Mesendoderm (in vitro differentiated cells): ENCODE data around the gene BCL2.

Experiments used
- DNase-seq: peaks from one replicate; pipeline ENCODE4 v3.0.0; 2013
- H2AK5ac ChIP-seq: 2 replicates; pipeline ENCODE4 v1.6.1; 2013; ENCODE audit warnings: low read length, inconsistent platforms
- H2BK120ac ChIP-seq: 2 replicates; pipeline ENCODE4 v1.6.1; 2013; ENCODE audit warnings: low read depth, mild to moderate bottlenecking, low read length, moderate library complexity, mixed read lengths
- H2BK15ac ChIP-seq: replicated peaks from 2 replicates; pipeline ENCODE4 v1.6.1; 2013; ENCODE audit warnings: low read depth, mild to moderate bottlenecking, moderate library complexity
- H2BK5ac ChIP-seq: 2 replicates; pipeline ENCODE4 v1.6.1; 2013; ENCODE audit warnings: low read length, inconsistent platforms
- H3K18ac ChIP-seq: 2 replicates; pipeline ENCODE4 v1.6.1; 2013; ENCODE audit warnings: mild to moderate bottlenecking, low read length, mixed read lengths
- H3K23ac ChIP-seq: one replicate; pipeline ENCODE4 v1.6.1; 2013; ENCODE audit warnings: low read length
- H3K27ac ChIP-seq: 2 replicates; pipeline ENCODE4 v1.5.1; 2013; ENCODE audit warnings: low read depth, mild to moderate bottlenecking, inconsistent platforms, low read length, moderate library complexity
- H3K27me3 ChIP-seq: 2 replicates; pipeline ENCODE4 v1.6.1; 2013; ENCODE audit warnings: low read length, control low read depth, mild to moderate bottlenecking, inconsistent platforms; ENCODE audit not compliant: insufficient read depth, poor library complexity
- H3K36me3 ChIP-seq: 2 replicates; pipeline ENCODE4 v1.6.1; 2013; ENCODE audit warnings: low read length, inconsistent platforms; ENCODE audit not compliant: control insufficient read depth, insufficient read depth
- H3K4ac ChIP-seq: one replicate; pipeline ENCODE4 v1.6.1; 2013; ENCODE audit warnings: low read depth, mild to moderate bottlenecking, low read length, moderate library complexity
- H3K4me1 ChIP-seq: 2 replicates; pipeline ENCODE4 v1.6.1; 2013; ENCODE audit warnings: low read depth, low read length, inconsistent platforms; ENCODE audit not compliant: control insufficient read depth
- H3K4me2 ChIP-seq: 2 replicates; pipeline ENCODE4 v1.6.1; 2013; ENCODE audit warnings: low read length
- H3K4me3 ChIP-seq: 2 replicates; pipeline ENCODE4 v1.5.1; 2013; ENCODE audit warnings: mild to moderate bottlenecking, low read length
- H3K56ac ChIP-seq: one replicate; pipeline ENCODE4 v1.6.1; 2013; ENCODE audit warnings: low read length
- H3K79me1 ChIP-seq: 2 replicates; pipeline ENCODE4 v1.6.1; 2013; ENCODE audit warnings: low read length, inconsistent platforms
- H3K79me2 ChIP-seq: 2 replicates; pipeline ENCODE4 v1.6.1; 2013; ENCODE audit warnings: mild to moderate bottlenecking, low read length; ENCODE audit not compliant: control insufficient read depth, insufficient read depth
- H3K9ac ChIP-seq: 2 replicates; pipeline ENCODE4 v1.6.1; 2013; ENCODE audit warnings: low read length, inconsistent platforms
- H4K5ac ChIP-seq: one replicate; pipeline ENCODE4 v1.6.1; 2013; ENCODE audit warnings: low read length
- H4K8ac ChIP-seq: one replicate; pipeline ENCODE4 v1.6.1; 2013; ENCODE audit warnings: low read depth, mild to moderate bottlenecking, control low read depth, low read length, moderate library complexity
- WGBS: extraction: QIAGEN DNeasy Blood & Tissue Kit; methylation state at CpG from one replicate; pipeline ENCODE4 v1.1.7; 2013; ENCODE audit warnings: low lambda C conversion rate, missing lambda C conversion rate; ENCODE audit not compliant: insufficient coverage; ENCODE audit errors: extremely low coverage; 5-methylcytosine and 5-hydroxymethylcytosine counted together

Gene BCL2

GRCh38 chr18:63290821-63291200, 28.8 kb downstream of the BCL2 start:
- no peak overlapping the region for H3K4me3 ChIP-seq
- H3K4ac ChIP-seq, result no peak overlapping the region
- H3K27ac ChIP-seq, result peak overlapping the region; percentile 52
- no peaks in the 10 kb centered on the region for H3K27me3 ChIP-seq
- H2BK5ac ChIP-seq, result no peak overlapping the region
- no peak overlapping the region for H3K9ac ChIP-seq
- H3K18ac ChIP-seq, result no peak overlapping the region
- H4K5ac ChIP-seq, result no peak overlapping the region
- no CpG with 5 or more reads among the region's 7 CpGs for WGBS
- peaks cover 3% of the 10 kb centered on the region for H3K4me1 ChIP-seq
- H2BK15ac ChIP-seq, result no peak overlapping the region
- H3K79me1 ChIP-seq, result no peaks in the 10 kb centered on the region
- H3K79me2 ChIP-seq, result no peaks in the 10 kb centered on the region
- H3K36me3 ChIP-seq, result no peaks in the 10 kb centered on the region
- no peak overlapping the region for H3K56ac ChIP-seq
- DNase-seq, result peak; percentile 73
- H3K23ac ChIP-seq, result no peak overlapping the region
- no peak overlapping the region for H3K4me2 ChIP-seq
- H4K8ac ChIP-seq, result no peak overlapping the region
- no peak overlapping the region for H2BK120ac ChIP-seq
- H2AK5ac ChIP-seq, result no peak overlapping the region

- peak overlapping the region; percentile 52 for H3K27ac ChIP-seq
- no peak overlapping the region for H2BK120ac ChIP-seq
- H3K9ac ChIP-seq, result no peak overlapping the region
- H3K79me2 ChIP-seq, result no peaks in the 10 kb centered on the region
- H2BK5ac ChIP-seq, result no peak overlapping the region
- H3K4me2 ChIP-seq, result no peak overlapping the region
- H3K56ac ChIP-seq, result no peak overlapping the region
- H3K36me3 ChIP-seq, result no peaks in the 10 kb centered on the region
- no peak overlapping the region for H3K4ac ChIP-seq
- H2BK15ac ChIP-seq, result no peak overlapping the region
- no peaks in the 10 kb centered on the region for H3K27me3 ChIP-seq
- 100% methylated on average over 1 of the region's 6 CpGs for WGBS
- no peak overlapping the region for H4K5ac ChIP-seq
- H4K8ac ChIP-seq, result no peak overlapping the region
- peak; percentile 86 for DNase-seq
- no peak overlapping the region for H3K4me3 ChIP-seq
- H2AK5ac ChIP-seq, result no peak overlapping the region
- no peaks in the 10 kb centered on the region for H3K79me1 ChIP-seq
- peaks cover 3% of the 10 kb centered on the region for H3K4me1 ChIP-seq
- H3K23ac ChIP-seq, result no peak overlapping the region
- no peak overlapping the region for H3K18ac ChIP-seq
Measured at GRCh38 chr18:63290166-63290820, 29.3 kb downstream of the BCL2 start.

GRCh38 chr18:63288311-63288710, 31.3 kb downstream of the BCL2 start:
- Histone ChIP-seq H3K27me3 (no peaks in the 10 kb centered on the region), H3K79me1 (no peaks in the 10 kb centered on the region), H2AK5ac (no peak overlapping the region), H2BK120ac (no peak overlapping the region), H4K8ac (no peak overlapping the region), H3K36me3 (no peaks in the 10 kb centered on the region), H3K4me1 (peaks cover 3% of the 10 kb centered on the region), H2BK15ac (no peak overlapping the region), H3K23ac (no peak overlapping the region), H3K4ac (no peak overlapping the region), H3K4me3 (no peak overlapping the region), H3K9ac (no peak overlapping the region), H3K79me2 (no peaks in the 10 kb centered on the region), H3K4me2 (no peak overlapping the region), H3K27ac (no peak overlapping the region), H4K5ac (no peak overlapping the region), H2BK5ac (no peak overlapping the region), H3K18ac (no peak overlapping the region), H3K56ac (no peak overlapping the region)
- no peak for DNase-seq
- WGBS, result no CpG with 5 or more reads among the region's 2 CpGs

GRCh38 chr18:63287691-63288220, 31.8 kb downstream of the BCL2 start:
- Histone ChIP-seq H3K27me3 (no peaks in the 10 kb centered on the region), H3K9ac (no peak overlapping the region), H2BK120ac (no peak overlapping the region), H2AK5ac (no peak overlapping the region), H3K36me3 (no peaks in the 10 kb centered on the region), H4K5ac (no peak overlapping the region), H3K4me1 (peaks cover 3% of the 10 kb centered on the region), H3K4me2 (no peak overlapping the region), H3K27ac (no peak overlapping the region), H3K79me1 (no peaks in the 10 kb centered on the region), H4K8ac (no peak overlapping the region), H3K79me2 (no peaks in the 10 kb centered on the region), H3K56ac (no peak overlapping the region), H3K4me3 (no peak overlapping the region), H2BK5ac (no peak overlapping the region), H2BK15ac (no peak overlapping the region), H3K18ac (no peak overlapping the region), H3K4ac (no peak overlapping the region), H3K23ac (no peak overlapping the region)
- no CpG with 5 or more reads among the region's 1 CpG for WGBS
- DNase-seq, result no peak

GRCh38 chr18:63286926-63287325, 32.6 kb downstream of the BCL2 start:
- H3K4me1 ChIP-seq, result peaks cover 3% of the 10 kb centered on the region
- no peaks in the 10 kb centered on the region for H3K36me3 ChIP-seq
- no peak overlapping the region for H3K9ac ChIP-seq
- no peaks in the 10 kb centered on the region for H3K27me3 ChIP-seq
- no peak overlapping the region for H2BK5ac ChIP-seq
- H3K23ac ChIP-seq, result no peak overlapping the region
- H2BK120ac ChIP-seq, result no peak overlapping the region
- H2AK5ac ChIP-seq, result no peak overlapping the region
- H3K4ac ChIP-seq, result no peak overlapping the region
- no peak overlapping the region for H4K8ac ChIP-seq
- no peak overlapping the region for H3K56ac ChIP-seq
- H3K79me1 ChIP-seq, result no peaks in the 10 kb centered on the region
- WGBS, result no CpG with 5 or more reads among the region's 4 CpGs
- H3K4me3 ChIP-seq, result no peak overlapping the region
- no peak overlapping the region for H2BK15ac ChIP-seq
- H3K79me2 ChIP-seq, result no peaks in the 10 kb centered on the region
- no peak overlapping the region for H3K18ac ChIP-seq
- H3K27ac ChIP-seq, result no peak overlapping the region
- H4K5ac ChIP-seq, result no peak overlapping the region
- H3K4me2 ChIP-seq, result no peak overlapping the region
- no peak for DNase-seq
